Skeletal muscle tissue (tissue), 4 donors: ENCODE measurements around the gene NAALADL2. TPM values are rescaled to one million over a fixed set of nuclear protein-coding genes. Genes with fewer than 3 reads are reported as not detected.

Experiments used
- H3K27ac ChIP-seq: one replicate; pipeline ENCODE4 v1.7.0; 2013; ENCODE audit warnings: mild to moderate bottlenecking, low read depth, low read length, inconsistent platforms
- H3K27me3 ChIP-seq, 3 donors: one replicate each; pipeline ENCODE4 v1.7.0; 2013; ENCODE audit warnings: low read length in 3 of 3; ENCODE audit not compliant: control insufficient read depth in 3 of 3, insufficient read depth in 3 of 3
- H3K36me3 ChIP-seq, 3 donors: one replicate each; pipeline ENCODE4 v1.7.0; 2013; ENCODE audit warnings: low read length in 3 of 3; ENCODE audit not compliant: control insufficient read depth in 3 of 3, insufficient read depth in 3 of 3
- H3K4me1 ChIP-seq, 3 donors: one replicate each; pipeline ENCODE4 v1.7.0; 2013; ENCODE audit warnings: low read length in 3 of 3, mild to moderate bottlenecking in 3 of 3; ENCODE audit not compliant: control insufficient read depth in 3 of 3, insufficient read depth in 3 of 3
- H3K4me3 ChIP-seq, 3 donors: one replicate each; pipeline ENCODE4 v1.7.0; 2013; ENCODE audit warnings: low read length in 3 of 3
- H3K9ac ChIP-seq, 3 donors: one replicate each; pipeline ENCODE4 v1.7.0; 2013; ENCODE audit warnings: low read length in 3 of 3, mild to moderate bottlenecking in 3 of 3, moderate library complexity in 2 of 3, low read depth in 1 of 3
- H3K9me3 ChIP-seq, 3 donors: one replicate each; pipeline ENCODE4 v1.7.0; 2013; ENCODE audit warnings: low read length in 3 of 3; ENCODE audit not compliant: control insufficient read depth in 3 of 3
- total RNA-seq: library from RNA; depleted of rRNA; stranded (reverse); fragments of >200 nt; gene quantifications from one replicate; pipeline ENCODE4 v1.2.3, GENCODE V29; 2014
- donor health status: Osteomylitis.

Gene NAALADL2
- total RNA-seq, 1 donor from 2014 or later: 17.7 TPM

GRCh38 chr3:175297216-175297615 is 438.1 kb downstream of the NAALADL2 start:
- Histone ChIP-seq H3K9me3 (no peaks in the 10 kb centered on the region), H3K4me3 (no peak overlapping the region), H3K9ac (no peak overlapping the region), H3K4me1 (no peaks in the 10 kb centered on the region), H3K27ac (no peak overlapping the region), H3K36me3 (no peaks in the 10 kb centered on the region), H3K27me3 (no peaks in the 10 kb centered on the region)

- no peaks in the 10 kb centered on the region for H3K27me3 ChIP-seq
- H3K4me1 ChIP-seq: no peaks in the 10 kb centered on the region
- H3K36me3 ChIP-seq: no peaks in the 10 kb centered on the region
- no peak overlapping the region for H3K9ac ChIP-seq
- no peaks in the 10 kb centered on the region for H3K9me3 ChIP-seq
- H3K27ac ChIP-seq: no peak overlapping the region
- H3K4me3 ChIP-seq: no peak overlapping the region
Observed at GRCh38 chr3:175301741-175302140, 442.6 kb downstream of the NAALADL2 start.

GRCh38 chr3:175304404-175304803 is 445.3 kb downstream of the NAALADL2 start:
- H3K9ac ChIP-seq: no peak overlapping the region
- no peaks in the 10 kb centered on the region for H3K9me3 ChIP-seq
- H3K4me1 ChIP-seq: no peaks in the 10 kb centered on the region
- H3K4me3 ChIP-seq: no peak overlapping the region
- no peaks in the 10 kb centered on the region for H3K27me3 ChIP-seq
- no peaks in the 10 kb centered on the region for H3K36me3 ChIP-seq
- no peak overlapping the region for H3K27ac ChIP-seq

- Histone ChIP-seq H3K27ac (no peak overlapping the region), H3K27me3 (no peaks in the 10 kb centered on the region), H3K4me3 (no peak overlapping the region), H3K4me1 (no peaks in the 10 kb centered on the region), H3K36me3 (no peaks in the 10 kb centered on the region), H3K9ac (no peak overlapping the region), H3K9me3 (no peaks in the 10 kb centered on the region)
Observed at GRCh38 chr3:175307642-175308041, 448.5 kb downstream of the NAALADL2 start.

- Histone ChIP-seq H3K4me3 (no peak overlapping the region), H3K9me3 (no peaks in the 10 kb centered on the region), H3K27ac (no peak overlapping the region)
Observed at GRCh38 chr3:175308097-175308496, 449.0 kb downstream of the NAALADL2 start.

GRCh38 chr3:175310046-175310445 is 450.9 kb downstream of the NAALADL2 start:
- H3K9ac ChIP-seq: no peak overlapping the region
- H3K9me3 ChIP-seq: no peaks in the 10 kb centered on the region
- H3K4me1 ChIP-seq: no peaks in the 10 kb centered on the region
- no peak overlapping the region for H3K27ac ChIP-seq
- no peaks in the 10 kb centered on the region for H3K36me3 ChIP-seq
- no peak overlapping the region for H3K4me3 ChIP-seq
- H3K27me3 ChIP-seq: no peaks in the 10 kb centered on the region

More at GRCh38 chr3:175308097-175308496, 449.0 kb downstream of the NAALADL2 start:
- Histone ChIP-seq H3K27me3 (no peaks in the 10 kb centered on the region), H3K9ac (no peak overlapping the region), H3K4me1 (no peaks in the 10 kb centered on the region), H3K36me3 (no peaks in the 10 kb centered on the region)

GRCh38 chr3:175311404-175311803 is 452.3 kb downstream of the NAALADL2 start:
- Histone ChIP-seq H3K27me3 (no peaks in the 10 kb centered on the region), H3K4me3 (no peak overlapping the region), H3K36me3 (no peaks in the 10 kb centered on the region), H3K9me3 (no peaks in the 10 kb centered on the region), H3K4me1 (no peaks in the 10 kb centered on the region), H3K27ac (no peak overlapping the region), H3K9ac (no peak overlapping the region)

- H3K9me3 ChIP-seq: no peaks in the 10 kb centered on the region
- H3K27ac ChIP-seq: no peak overlapping the region
- no peaks in the 10 kb centered on the region for H3K27me3 ChIP-seq
- H3K4me3 ChIP-seq: no peak overlapping the region
- no peaks in the 10 kb centered on the region for H3K36me3 ChIP-seq
- H3K9ac ChIP-seq: no peak overlapping the region
- H3K4me1 ChIP-seq: no peaks in the 10 kb centered on the region
Observed at GRCh38 chr3:175311946-175312345, 452.8 kb downstream of the NAALADL2 start.

- no peaks in the 10 kb centered on the region for H3K9me3 ChIP-seq
Observed at GRCh38 chr3:175312791-175313190, 453.7 kb downstream of the NAALADL2 start.

GRCh38 chr3:175316799-175317198 is 457.7 kb downstream of the NAALADL2 start:
- H3K4me1 ChIP-seq: no peaks in the 10 kb centered on the region
- no peak overlapping the region for H3K4me3 ChIP-seq
- H3K27me3 ChIP-seq: no peaks in the 10 kb centered on the region
- H3K36me3 ChIP-seq: no peaks in the 10 kb centered on the region
- no peaks in the 10 kb centered on the region for H3K9me3 ChIP-seq
- H3K27ac ChIP-seq: no peak overlapping the region
- H3K9ac ChIP-seq: no peak overlapping the region

More at GRCh38 chr3:175312791-175313190, 453.7 kb downstream of the NAALADL2 start:
- no peak overlapping the region for H3K4me3 ChIP-seq
- no peaks in the 10 kb centered on the region for H3K36me3 ChIP-seq
- no peaks in the 10 kb centered on the region for H3K4me1 ChIP-seq
- no peak overlapping the region for H3K9ac ChIP-seq
- H3K27me3 ChIP-seq: no peaks in the 10 kb centered on the region
- H3K27ac ChIP-seq: no peak overlapping the region

- Histone ChIP-seq H3K27me3 (no peaks in the 10 kb centered on the region), H3K9ac (no peak overlapping the region), H3K4me3 (no peak overlapping the region), H3K36me3 (no peaks in the 10 kb centered on the region), H3K9me3 (no peaks in the 10 kb centered on the region), H3K27ac (no peak overlapping the region), H3K4me1 (no peaks in the 10 kb centered on the region)
Observed at GRCh38 chr3:175325440-175325839, 466.3 kb downstream of the NAALADL2 start.
